ENCODE measurements around the gene SLC27A5. TPM values are rescaled to one million over a fixed set of nuclear protein-coding genes. Genes with fewer than 3 reads are reported as not detected.

The SLC27A5 gene
- total and polyA plus RNA-seq, 4 donors = 7.9 to 19.0 (median 13.0) TPM

DNA sequence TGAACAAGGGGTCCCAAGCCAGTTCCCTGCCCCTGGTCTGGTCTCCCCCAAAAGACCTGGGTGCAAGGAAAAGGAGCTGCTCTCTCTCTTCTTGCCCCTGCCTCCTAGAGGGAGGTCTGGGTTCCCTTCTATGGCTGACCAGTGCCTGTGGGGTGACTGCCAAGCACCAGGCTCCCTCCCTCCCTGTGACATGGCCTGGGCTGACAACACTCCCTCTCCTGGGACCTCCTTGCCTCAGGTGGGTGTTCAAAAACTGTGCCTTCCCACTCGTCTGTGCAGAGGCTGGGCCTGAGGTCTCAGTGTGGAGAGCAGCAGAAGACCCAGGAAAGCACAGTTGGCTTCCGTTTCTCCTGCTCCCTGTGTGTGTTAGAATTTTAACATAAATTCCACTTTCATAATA is 31.0 kb downstream of the SLC27A5 start:
- DNase-seq = no peak
- ATAC-seq (ENCODE audit: insufficient read depth, low FRiP score) = no peak

DNA sequence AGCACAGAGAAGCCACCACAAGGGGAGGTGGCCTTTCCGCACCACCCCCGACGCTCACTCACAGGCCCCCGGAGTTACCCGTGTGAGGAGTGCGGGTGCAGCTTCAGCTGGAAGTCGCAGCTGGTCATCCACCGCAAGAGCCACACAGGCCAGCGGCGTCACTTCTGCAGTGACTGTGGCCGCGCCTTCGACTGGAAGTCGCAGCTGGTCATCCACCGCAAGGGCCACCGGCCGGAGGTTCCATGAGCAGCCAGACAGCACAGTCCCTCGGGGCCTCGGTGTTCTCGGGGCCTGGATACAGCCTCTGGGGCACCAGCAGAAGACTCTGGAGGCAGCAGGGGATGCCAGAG is 31.3 kb downstream of the SLC27A5 start:
- peaks cover 0 to 10% (median 5%) of the 10 kb centered on the region in 5 donors for H3K4me1 ChIP-seq (ENCODE audit: control insufficient read depth in 5 of 5, insufficient read depth in 5 of 5, low read length in 5 of 5)
- WGBS, 2 donors = 93 to 95% methylated on average over 20 of the region's 20 CpGs
- no peaks in the 10 kb centered on the region for H3K27me3 ChIP-seq (ENCODE audit: control insufficient read depth in 3 of 3, insufficient read depth in 3 of 3, low read length in 2 of 3)
- DNase-seq (no peak), ATAC-seq (ENCODE audit: insufficient read depth, low FRiP score) (no peak)
- H3K36me3 ChIP-seq (ENCODE audit: control insufficient read depth in 4 of 4, insufficient read depth in 4 of 4, low read length in 4 of 4) = peaks cover 0 to 21% (median 4%) of the 10 kb centered on the region in 4 donors
- no peak overlapping the region for H3K9ac ChIP-seq (ENCODE audit: insufficient read depth in 1 of 2, low read length in 2 of 2)
- TF ChIP-seq, protein P1, sequence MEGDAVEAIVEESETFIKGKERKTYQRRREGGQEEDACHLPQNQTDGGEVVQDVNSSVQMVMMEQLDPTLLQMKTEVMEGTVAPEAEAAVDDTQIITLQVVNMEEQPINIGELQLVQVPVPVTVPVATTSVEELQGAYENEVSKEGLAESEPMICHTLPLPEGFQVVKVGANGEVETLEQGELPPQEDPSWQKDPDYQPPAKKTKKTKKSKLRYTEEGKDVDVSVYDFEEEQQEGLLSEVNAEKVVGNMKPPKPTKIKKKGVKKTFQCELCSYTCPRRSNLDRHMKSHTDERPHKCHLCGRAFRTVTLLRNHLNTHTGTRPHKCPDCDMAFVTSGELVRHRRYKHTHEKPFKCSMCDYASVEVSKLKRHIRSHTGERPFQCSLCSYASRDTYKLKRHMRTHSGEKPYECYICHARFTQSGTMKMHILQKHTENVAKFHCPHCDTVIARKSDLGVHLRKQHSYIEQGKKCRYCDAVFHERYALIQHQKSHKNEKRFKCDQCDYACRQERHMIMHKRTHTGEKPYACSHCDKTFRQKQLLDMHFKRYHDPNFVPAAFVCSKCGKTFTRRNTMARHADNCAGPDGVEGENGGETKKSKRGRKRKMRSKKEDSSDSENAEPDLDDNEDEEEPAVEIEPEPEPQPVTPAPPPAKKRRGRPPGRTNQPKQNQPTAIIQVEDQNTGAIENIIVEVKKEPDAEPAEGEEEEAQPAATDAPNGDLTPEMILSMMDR (IDR thresholded peaks at IDR 0.05; ENCODE audit: control extremely low read depth, extremely low read depth) = no peak
- H3K4me3 ChIP-seq = no peak overlapping the region
- H3K9me3 ChIP-seq (ENCODE audit: control insufficient read depth in 4 of 4, insufficient read depth in 3 of 4, low read length in 3 of 4) = no peaks in the 10 kb centered on the region
- no peak overlapping the region for H3K27ac ChIP-seq (ENCODE audit: low read depth in 1 of 2, low read length in 1 of 2)

More for the DNA sequence above, 31.0 kb downstream of the SLC27A5 start:
- Histone ChIP-seq H3K4me3 (no peak overlapping the region), H3K9ac (ENCODE audit: insufficient read depth in 1 of 2, low read length in 2 of 2) (no peak overlapping the region), H3K4me1 (ENCODE audit: control insufficient read depth in 5 of 5, insufficient read depth in 5 of 5, low read length in 5 of 5) (peaks cover 0 to 9% (median 5%) of the 10 kb centered on the region in 5 donors), H3K27me3 (ENCODE audit: control insufficient read depth in 3 of 3, insufficient read depth in 3 of 3, low read length in 2 of 3) (no peaks in the 10 kb centered on the region), H3K9me3 (ENCODE audit: control insufficient read depth in 4 of 4, insufficient read depth in 3 of 4, low read length in 3 of 4) (no peaks in the 10 kb centered on the region), H3K27ac (ENCODE audit: low read depth in 1 of 2, low read length in 1 of 2) (no peak overlapping the region), H3K36me3 (ENCODE audit: control insufficient read depth in 4 of 4, insufficient read depth in 4 of 4, low read length in 4 of 4) (peaks cover 0 to 21% (median 4%) of the 10 kb centered on the region in 4 donors)
- WGBS, 2 donors = 79 to 91% methylated on average over 2 of the region's 2 CpGs
- TF ChIP-seq, protein P1 (IDR thresholded peaks at IDR 0.05; ENCODE audit: control extremely low read depth, extremely low read depth) = no peak

DNA sequence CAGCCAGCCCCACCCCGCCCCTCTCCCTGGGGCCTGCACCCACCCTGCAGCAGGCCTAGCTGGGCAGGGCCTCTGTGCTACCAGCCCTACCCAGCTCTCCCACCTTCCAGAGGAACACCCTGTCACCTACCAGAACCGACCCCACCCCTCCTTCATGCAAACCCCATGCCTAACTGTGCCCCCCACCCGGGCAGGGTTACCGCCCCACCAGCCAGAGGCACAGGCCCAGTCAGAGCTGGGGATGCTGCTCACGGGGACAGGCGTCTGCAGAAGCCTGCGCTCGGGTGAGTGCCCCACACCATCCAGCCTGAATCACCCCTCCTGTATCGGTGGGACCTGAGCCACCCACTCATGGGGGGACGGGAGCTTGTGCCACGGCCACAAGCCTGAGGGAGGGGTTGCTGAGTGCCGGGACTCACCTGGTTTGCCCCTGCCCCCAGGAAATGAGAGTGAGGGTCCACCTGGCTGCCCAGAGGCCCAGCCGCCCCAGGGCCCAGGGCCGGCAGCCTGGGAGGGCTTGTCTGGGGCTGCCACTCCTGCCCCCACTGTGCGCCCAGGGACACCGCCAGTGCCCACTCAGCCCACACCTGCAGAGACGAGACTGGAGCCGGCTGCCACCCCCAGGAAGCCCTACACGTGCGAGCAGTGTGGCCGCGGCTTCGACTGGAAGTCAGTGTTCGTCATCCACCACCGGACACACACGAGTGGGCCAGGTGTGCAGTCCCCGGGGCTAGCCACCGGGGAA is 31.9 kb downstream of the SLC27A5 start:
- 93% methylated on average over 28 of the region's 28 CpGs for WGBS, 2 donors
- Histone ChIP-seq H3K36me3 (ENCODE audit: control insufficient read depth in 4 of 4, insufficient read depth in 4 of 4, low read length in 4 of 4) (peaks cover 0 to 21% (median 4%) of the 10 kb centered on the region in 4 donors), H3K4me1 (ENCODE audit: control insufficient read depth in 5 of 5, insufficient read depth in 5 of 5, low read length in 5 of 5) (peaks cover 0 to 15% (median 5%) of the 10 kb centered on the region in 5 donors), H3K9me3 (ENCODE audit: control insufficient read depth in 4 of 4, insufficient read depth in 3 of 4, low read length in 3 of 4) (no peaks in the 10 kb centered on the region), H3K4me3 (no peak overlapping the region), H3K27me3 (ENCODE audit: control insufficient read depth in 3 of 3, insufficient read depth in 3 of 3, low read length in 2 of 3) (no peaks in the 10 kb centered on the region), H3K9ac (ENCODE audit: insufficient read depth in 1 of 2, low read length in 2 of 2) (no peak overlapping the region), H3K27ac (ENCODE audit: low read depth in 1 of 2, low read length in 1 of 2) (no peak overlapping the region)
- ATAC-seq (ENCODE audit: insufficient read depth, low FRiP score) (no peak), DNase-seq (no peak)
- TF ChIP-seq, protein P1 (IDR thresholded peaks at IDR 0.05; ENCODE audit: control extremely low read depth, extremely low read depth) = no peak
